AG09309 (cell line): Measurements from ENCODE around the gene BICRAL.

Experiments
- DNase-seq: peaks from one replicate; pipeline ENCODE4 v3.0.0-alpha.2; 2010; ENCODE audit warnings: low read depth
- H3K4me3 ChIP-seq: 2 replicates; pipeline ENCODE4 v1.5.1; 2011; ENCODE audit warnings: mild to moderate bottlenecking, low read depth, low read length, moderate library complexity; ENCODE audit not compliant: control insufficient read depth
- CTCF ChIP-seq: IDR thresholded peaks from 2 replicates; pipeline ENCODE4 v1.5.1; 2011; ENCODE audit warnings: mild to moderate bottlenecking, low read depth, low read length, inconsistent platforms; ENCODE audit not compliant: insufficient read depth, control insufficient read depth; ENCODE audit errors: missing control alignments

The BICRAL gene

GRCh38 chr6:42744351-42744893 is 37.4 kb upstream of the BICRAL start:
- no peak for TF ChIP-seq CTCF
- peak overlapping the region; percentile 95 for H3K4me3 ChIP-seq
- no peak for DNase-seq

- TF ChIP-seq CTCF, result no peak
- peak overlapping the region; percentile 95 for H3K4me3 ChIP-seq
- no peak for DNase-seq
Measured at GRCh38 chr6:42745083-42745639, 36.7 kb upstream of the BICRAL start.

- peak within 1 kb of the TSS; percentile 95 for H3K4me3 ChIP-seq
- peak; percentile 96 for DNase-seq
- no peak for TF ChIP-seq CTCF
Measured at GRCh38 chr6:42745640-42746462, 36.0 kb upstream of the BICRAL start, which contains the start of gene TBCC. TSS of gene TBCC (minus strand) at chr6:42746103. CDS start at chr6:42746073, 30 bp downstream.

GRCh38 chr6:42746463-42747391 is 35.1 kb upstream of the BICRAL start:
- peak; percentile 62 for DNase-seq
- peak overlapping the region; percentile 80 for H3K4me3 ChIP-seq
- no peak for TF ChIP-seq CTCF

- no peak overlapping the region for H3K4me3 ChIP-seq
- no peak for TF ChIP-seq CTCF
- DNase-seq, result no peak
Measured at GRCh38 chr6:42748203-42748898, 33.5 kb upstream of the BICRAL start.
